GM19099 (cell line): Measurements from ENCODE around the gene PID1.

Experiments
- POLR2A ChIP-seq: IDR thresholded peaks from 3 replicates; pipeline ENCODE4 v1.6.1; 2011; ENCODE audit warnings: low read depth; ENCODE audit not compliant: insufficient read length; ENCODE audit errors: extremely low read depth

The PID1 gene

GRCh38 chr2:229129738-229130371, 141.2 kb downstream of the PID1 start:
- TF ChIP-seq POLR2A: no peak

GRCh38 chr2:229127471-229127870, 143.6 kb downstream of the PID1 start:
- no peak for TF ChIP-seq POLR2A

GRCh38 chr2:229126066-229126465, 145.0 kb downstream of the PID1 start:
- no peak for TF ChIP-seq POLR2A

GRCh38 chr2:229124136-229124535, 147.0 kb downstream of the PID1 start:
- no peak for TF ChIP-seq POLR2A

- TF ChIP-seq POLR2A: no peak
Measured at GRCh38 chr2:229118927-229119326, 152.2 kb downstream of the PID1 start.

GRCh38 chr2:229118336-229118735, 152.8 kb downstream of the PID1 start:
- TF ChIP-seq POLR2A: no peak

GRCh38 chr2:229111744-229112143, 159.3 kb downstream of the PID1 start:
- TF ChIP-seq POLR2A: no peak

GRCh38 chr2:229109195-229109594, 161.9 kb downstream of the PID1 start:
- no peak for TF ChIP-seq POLR2A

GRCh38 chr2:229107601-229108000, 163.5 kb downstream of the PID1 start:
- TF ChIP-seq POLR2A: no peak

- no peak for TF ChIP-seq POLR2A
Measured at GRCh38 chr2:229104974-229105387, 166.1 kb downstream of the PID1 start.

- TF ChIP-seq POLR2A: no peak
Measured at GRCh38 chr2:229104025-229104424, 167.1 kb downstream of the PID1 start.

- TF ChIP-seq POLR2A: no peak
Measured at GRCh38 chr2:229101314-229101713, 169.8 kb downstream of the PID1 start.

- TF ChIP-seq POLR2A: no peak
Measured at GRCh38 chr2:229099231-229099630, 171.9 kb downstream of the PID1 start.

GRCh38 chr2:229098801-229099200, 172.3 kb downstream of the PID1 start:
- TF ChIP-seq POLR2A: no peak

GRCh38 chr2:229096409-229097066, 174.5 kb downstream of the PID1 start:
- TF ChIP-seq POLR2A: no peak

- no peak for TF ChIP-seq POLR2A
Measured at GRCh38 chr2:229095472-229095871, 175.6 kb downstream of the PID1 start.
